RWPE2 (cell line): ENCODE results near the gene PCYT2.

Experiments
- ATAC-seq: fragments of 200-7000 bp; cut with Tn5 transposase; 3 replicates; pipeline ENCODE4 v1.9.1; 2021; ENCODE audit warnings: low read depth
- DNase-seq: peaks from one replicate; pipeline ENCODE4 v3.0.0-alpha.2; 2020; ENCODE audit warnings: low spot score
- H3K27ac ChIP-seq: fragments of 450-650 bp; 2 replicates; pipeline ENCODE4 v1.5.1; 2017; ENCODE audit warnings: mild to moderate bottlenecking; ENCODE audit not compliant: poor library complexity, severe bottlenecking
- H3K27me3 ChIP-seq: fragments of 250-450 bp; sonication (Bioruptor Pico); 2 replicates; pipeline ENCODE4 v1.5.1; 2021; ENCODE audit warnings: mild to moderate bottlenecking, moderate library complexity; ENCODE audit not compliant: insufficient read depth, poor library complexity, severe bottlenecking
- H3K36me3 ChIP-seq: fragments of 250-450 bp; sonication (Bioruptor Pico); 2 replicates; pipeline ENCODE4 v1.5.1; 2020; ENCODE audit warnings: low read depth, mild to moderate bottlenecking, moderate library complexity
- H3K4me1 ChIP-seq: fragments of 250-450 bp; sonication (Bioruptor Pico); 2 replicates; pipeline ENCODE4 v1.5.1; 2021; ENCODE audit warnings: mild to moderate bottlenecking, moderate library complexity; ENCODE audit not compliant: insufficient read depth, poor library complexity, severe bottlenecking
- H3K4me3 ChIP-seq: fragments of 250-450 bp; sonication (Bioruptor Pico); 2 replicates; pipeline ENCODE4 v1.5.1; 2021; ENCODE audit warnings: mild to moderate bottlenecking, moderate library complexity; ENCODE audit not compliant: severe bottlenecking
- H3K9me3 ChIP-seq: fragments of 250-450 bp; sonication (Bioruptor Pico); 2 replicates; pipeline ENCODE4 v1.5.1; 2021; ENCODE audit warnings: mild to moderate bottlenecking, moderate library complexity; ENCODE audit not compliant: severe bottlenecking
- CTCF ChIP-seq: fragments of 450-650 bp; IDR thresholded peaks from one replicate; pipeline ENCODE4 v1.5.1; 2017; ENCODE audit warnings: mild to moderate bottlenecking, moderate library complexity; ENCODE audit not compliant: poor library complexity, severe bottlenecking

The PCYT2 gene

GRCh38 chr17:81917565-81918332, 6.5 kb upstream of the PCYT2 start, which contains the start of gene SIRT7:
TSS of gene SIRT7 (minus strand) at chr17:81918176. CDS start at chr17:81918131, 45 bp downstream.
- Histone ChIP-seq H3K4me1 (peaks cover 13% of the 10 kb centered on the region), H3K36me3 (peaks cover 52% of the 10 kb centered on the region), H3K4me3 (peak within 1 kb of the TSS; percentile 98), H3K9me3 (no peaks in the 10 kb centered on the region), H3K27me3 (no peaks in the 10 kb centered on the region), H3K27ac (peak within 1 kb of the TSS; percentile 44)
- DNase-seq (no peak), ATAC-seq (peak; percentile 60)
- no peak for TF ChIP-seq CTCF

GRCh38 chr17:81916234-81917001, 5.2 kb upstream of the PCYT2 start:
- Histone ChIP-seq H3K4me3 (peak overlapping the region; percentile 98), H3K27ac (peak overlapping the region; percentile 44), H3K36me3 (peaks cover 51% of the 10 kb centered on the region), H3K9me3 (no peaks in the 10 kb centered on the region), H3K27me3 (no peaks in the 10 kb centered on the region), H3K4me1 (peaks cover 25% of the 10 kb centered on the region)
- no peak for TF ChIP-seq CTCF
- ATAC-seq (peak; percentile 60), DNase-seq (no peak)

DNA sequence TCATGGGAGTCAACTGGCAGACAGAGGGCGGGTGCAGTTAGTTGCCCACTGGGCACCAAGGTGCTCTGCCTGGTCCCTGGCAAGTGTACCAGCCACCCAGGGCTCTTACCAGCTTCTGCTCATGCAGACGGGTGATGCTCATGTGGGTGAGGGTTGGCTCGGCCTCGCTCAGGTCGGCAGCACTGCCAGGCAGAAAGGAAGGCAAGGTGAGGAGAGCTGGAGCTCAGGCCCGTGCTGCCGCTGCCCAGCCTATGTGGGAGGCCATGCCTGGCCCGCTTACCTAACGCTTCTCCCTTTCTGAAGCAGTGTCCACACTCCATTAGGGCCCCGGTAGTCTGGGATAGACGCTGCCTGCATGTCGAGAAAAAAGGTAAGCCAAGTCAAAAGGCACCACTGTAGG, 4.1 kb upstream of the PCYT2 start:
- Histone ChIP-seq H3K27me3 (no peaks in the 10 kb centered on the region), H3K27ac (no peak overlapping the region), H3K9me3 (no peaks in the 10 kb centered on the region), H3K4me1 (peaks cover 26% of the 10 kb centered on the region), H3K36me3 (peaks cover 46% of the 10 kb centered on the region), H3K4me3 (no peak overlapping the region)
- no peak for TF ChIP-seq CTCF
- no peak for DNase-seq
- ATAC-seq, result no peak

DNA sequence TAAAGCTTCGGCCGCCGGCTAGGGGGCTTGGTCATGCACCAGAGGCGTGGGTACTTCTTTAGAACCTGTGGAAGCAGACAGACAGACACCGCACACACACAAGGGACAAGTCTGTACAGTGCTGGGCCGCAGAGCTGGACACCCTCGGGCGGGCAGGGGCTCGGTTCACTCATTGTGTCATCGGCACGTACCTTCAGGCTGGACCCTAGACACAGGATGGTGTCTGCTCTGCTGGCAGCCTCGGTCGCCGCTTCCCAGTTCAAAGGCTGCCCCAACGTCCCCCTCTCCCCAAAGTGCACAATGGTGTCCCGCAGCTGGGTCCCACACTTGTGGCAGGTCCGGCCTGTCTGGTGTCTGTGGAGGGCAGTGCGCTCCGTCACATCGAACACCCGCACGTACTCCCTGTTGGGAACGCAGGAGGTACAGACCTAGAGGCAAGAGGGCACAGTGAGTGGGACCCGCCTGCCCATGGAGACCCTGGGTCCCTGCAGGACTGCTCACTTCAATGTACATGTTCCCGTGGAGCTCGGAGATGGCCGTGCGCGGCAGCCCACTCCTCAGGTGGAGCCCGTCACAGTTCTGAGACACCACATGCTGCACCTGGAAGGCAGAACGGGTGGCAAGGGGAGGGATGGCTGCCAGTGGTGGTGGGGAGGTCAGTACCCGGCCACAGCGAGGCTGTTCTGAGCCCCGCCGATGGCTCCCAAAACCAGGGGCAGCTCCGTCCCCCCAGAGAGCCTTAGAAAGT, 3.1 kb upstream of the PCYT2 start:
- DNase-seq (no peak), ATAC-seq (no peak)
- no peaks in the 10 kb centered on the region for H3K9me3 ChIP-seq
- no peaks in the 10 kb centered on the region for H3K27me3 ChIP-seq
- TF ChIP-seq CTCF, result no peak
- no peak overlapping the region for H3K4me3 ChIP-seq
- H3K36me3 ChIP-seq, result peaks cover 47% of the 10 kb centered on the region
- H3K4me1 ChIP-seq, result peaks cover 29% of the 10 kb centered on the region
- H3K27ac ChIP-seq, result peak overlapping the region; percentile 46
